MM.1S (cell line): Measurements from ENCODE around the gene PRCD.

ENCODE experiments used
- CTCF ChIP-seq: fragments of 300-600 bp; sonication (generic); IDR thresholded peaks from 2 replicates; pipeline ENCODE4 v1.5.1; 2016; ENCODE audit warnings: antibody characterized with exemption, low read length, mixed read lengths
- EZH2 ChIP-seq: fragments of 300-600 bp; sonication (generic); optimal IDR thresholded peaks from 2 replicates; pipeline ENCODE3; 2017; ENCODE audit warnings: low read depth, mild to moderate bottlenecking, antibody characterized with exemption, low read length, mixed read lengths
- EZH2phosphoT487 ChIP-seq: fragments of 300-600 bp; sonication (generic); IDR thresholded peaks from 2 replicates; pipeline ENCODE4 v1.6.1; 2018; ENCODE audit warnings: antibody characterized with exemption, low read length

- TF ChIP-seq CTCF = no peak
- no peak for TF ChIP-seq EZH2
- no peak for TF ChIP-seq EZH2phosphoT487
These were observed 17.0 kb downstream of the PRCD start for GRCh38 chr17:76556765-76557367.
